IPS DF 4.7 (cell line): ENCODE data around the gene MSLN.

ENCODE experiments used
- DNase-seq: peaks from one replicate; pipeline ENCODE4 v3.0.0-alpha.2; 2013; ENCODE audit warnings: low spot score; ENCODE audit errors: extremely low read depth

MSLN gene

GRCh38 chr16:722835-723633 lies 37.5 kb upstream of the MSLN start:
- DNase-seq = no peak

GRCh38 chr16:723695-724094 lies 36.8 kb upstream of the MSLN start:
- DNase-seq = no peak

- DNase-seq = no peak
Observed at GRCh38 chr16:724188-725040, 36.1 kb upstream of the MSLN start.

- no peak for DNase-seq
Observed at GRCh38 chr16:725041-725376, 35.5 kb upstream of the MSLN start.

GRCh38 chr16:725463-726187 lies 34.9 kb upstream of the MSLN start:
- DNase-seq = no peak

GRCh38 chr16:726188-726437 lies 34.4 kb upstream of the MSLN start:
- DNase-seq = no peak

GRCh38 chr16:726438-727290 lies 33.9 kb upstream of the MSLN start, which contains the start of the genes CCDC78 and HAGHL:
CCDC78 (minus strand) TSS chr16:726443; CDS start chr16:726367, 76 bp downstream.
HAGHL (plus strand) TSS chr16:727106; CDS start chr16:727510, 404 bp downstream.
- no peak for DNase-seq

- no peak for DNase-seq
Observed at GRCh38 chr16:727291-727977, 33.1 kb upstream of the MSLN start.

- no peak for DNase-seq
Observed at GRCh38 chr16:728131-728889, 32.2 kb upstream of the MSLN start.

- DNase-seq = no peak
Observed at GRCh38 chr16:728890-729744, 31.4 kb upstream of the MSLN start.

- no peak for DNase-seq
Observed at GRCh38 chr16:729768-730665, 30.5 kb upstream of the MSLN start.

GRCh38 chr16:730666-731509 lies 29.6 kb upstream of the MSLN start:
- no peak for DNase-seq

GRCh38 chr16:732332-732731 lies 28.2 kb upstream of the MSLN start:
- no peak for DNase-seq

- no peak for DNase-seq
Observed at GRCh38 chr16:732936-733335, 27.6 kb upstream of the MSLN start.

- DNase-seq = no peak
Observed at GRCh38 chr16:733382-734207, 26.9 kb upstream of the MSLN start.
